Cardiac septum (tissue), 1 donor: ENCODE data around the gene PSMD8. TPM values are rescaled to one million over a fixed set of nuclear protein-coding genes. Genes with fewer than 3 reads are reported as not detected.
"Not testable (repeated sequence)": the region's sequence is repeated elsewhere in the genome, so short reads cannot be mapped to it uniquely, and the experiment has no call there.

ENCODE experiments used
- DNase-seq: peaks from one replicate; pipeline ENCODE4 v3.0.0-alpha.2; 2020; ENCODE audit warnings: low spot score
- intact Hi-C: fragments of 100-400 bp; cut with DNase I; formaldehyde crosslinking; loops from one replicate; pipeline ENCODE4 v1.14.0; 2022
- total RNA-seq: library from RNA; stranded (reverse); fragmentation: NEBNext Ultra II Directional; extraction: Animal tissue kit (Norgen Biotek cat#: 25700); gene quantifications from one replicate; pipeline ENCODE4 v1.2.1, GENCODE V29; 2021
- donor health status: DM: no; HTN: no; CAD: no.

PSMD8 gene
- total RNA-seq, 1 donor from 2014 or later = 283 TPM

- peak; percentile 82 for DNase-seq
Observed at GRCh38 chr19:38425810-38426466, 51.6 kb downstream of the PSMD8 start, which contains the start of gene RASGRP4. Gene RASGRP4, minus strand, starts transcription at chr19:38426219. Its CDS starts 128 bp downstream, at chr19:38426091.

DNA sequence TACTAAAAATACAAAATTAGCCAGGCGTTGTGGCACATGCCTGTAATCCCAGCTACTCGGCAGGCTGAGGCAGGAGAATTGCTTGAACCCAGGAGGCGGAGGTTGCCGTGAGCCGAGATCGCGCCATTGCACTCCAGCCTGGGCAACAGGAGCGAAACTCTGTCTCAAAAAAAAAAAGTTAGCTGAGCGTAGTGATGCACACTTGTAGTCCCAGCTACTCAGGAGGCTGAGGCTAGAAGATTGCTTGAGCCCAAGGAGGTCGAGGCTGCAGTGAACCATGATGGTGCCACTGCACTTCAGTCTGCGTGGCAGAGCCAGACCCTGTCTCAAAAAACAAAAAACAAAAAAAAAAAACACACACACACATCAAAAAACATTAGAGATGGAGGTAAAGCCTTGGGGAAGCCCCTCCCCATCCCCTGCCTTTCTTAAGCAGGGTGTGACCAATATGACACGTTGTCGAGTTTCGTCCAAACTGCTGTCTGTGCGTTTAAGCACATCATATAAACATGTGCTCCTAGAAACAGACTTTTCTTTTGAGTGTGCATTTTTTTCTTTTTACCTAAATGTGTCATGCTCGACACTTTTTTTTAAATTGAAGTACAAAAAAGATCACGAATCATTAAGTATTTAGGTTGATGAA, 52.8 kb downstream of the PSMD8 start:
- intact Hi-C loops = not testable (repeated sequence)

More at GRCh38 chr19:38425810-38426466, 51.6 kb downstream of the PSMD8 start, which contains the start of gene RASGRP4:
- intact Hi-C loops = no loop called here

DNA sequence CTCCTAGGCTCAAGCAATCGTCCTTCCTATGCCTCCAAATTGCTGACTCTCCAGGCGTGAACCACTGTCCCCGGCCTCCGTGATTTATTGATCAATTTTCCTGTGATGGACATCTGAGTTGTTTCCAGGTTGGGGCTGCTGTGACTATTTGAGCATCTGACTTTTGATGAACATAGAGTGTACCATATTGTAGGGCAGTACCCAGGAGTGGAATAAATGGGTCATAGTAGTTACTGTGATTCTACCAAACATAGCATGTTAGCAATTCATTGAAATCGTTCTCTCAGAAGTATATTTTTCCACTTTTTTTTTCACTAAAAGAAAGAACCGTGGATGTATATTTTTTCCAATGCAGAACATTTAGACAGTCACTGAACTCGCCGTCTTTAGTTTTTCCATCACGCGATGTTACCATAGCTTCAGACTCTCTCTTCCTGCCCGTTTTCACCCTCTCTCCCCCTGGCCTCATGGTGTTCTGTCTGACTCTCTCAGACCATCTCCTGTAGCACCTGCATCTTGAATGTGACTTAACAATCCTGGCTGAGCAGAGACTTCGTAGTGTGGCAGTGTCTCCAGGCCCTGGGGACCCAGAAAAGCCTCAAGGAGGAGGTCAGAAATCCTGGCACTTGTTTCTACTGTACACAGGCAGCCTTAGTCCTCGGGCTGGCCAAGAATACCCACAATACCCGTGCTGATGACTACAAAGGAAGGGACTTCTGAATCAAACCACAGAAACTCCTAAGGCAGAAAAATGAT, 54.9 kb downstream of the PSMD8 start:
- DNase-seq = no peak
- intact Hi-C loops = no loop called here

More for the DNA sequence above, 52.8 kb downstream of the PSMD8 start:
- DNase-seq = not testable (repeated sequence)

- intact Hi-C loops = no loop called here
- no peak for DNase-seq
Observed at GRCh38 chr19:38429811-38430156, 55.4 kb downstream of the PSMD8 start.

GRCh38 chr19:38430931-38431330, 56.6 kb downstream of the PSMD8 start:
- no peak for DNase-seq
- intact Hi-C loops = no loop called here

DNA sequence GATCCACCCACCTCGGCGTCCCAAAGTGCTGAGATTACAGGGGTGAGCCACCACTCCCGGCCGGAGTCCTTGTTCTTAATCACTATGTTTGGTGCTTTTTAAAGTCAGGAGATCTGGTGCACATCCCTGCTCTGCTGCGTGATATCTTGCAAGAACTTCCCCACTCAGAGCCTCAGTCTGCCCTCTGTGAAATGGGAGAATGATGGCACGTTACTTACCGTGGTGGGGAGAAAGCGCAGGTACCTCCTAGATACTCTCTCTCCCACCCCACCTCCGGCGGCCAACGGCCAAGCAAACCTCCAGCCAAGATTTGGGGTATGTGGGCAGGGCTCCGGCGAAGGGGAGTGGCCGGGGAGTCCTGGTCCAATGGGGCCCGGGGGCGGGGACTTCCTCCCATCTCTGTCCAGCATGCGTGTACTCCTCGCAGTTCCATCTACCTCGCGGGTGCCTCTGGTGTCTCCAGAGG, 58.9 kb downstream of the PSMD8 start, which contains the start of gene RYR1:
Gene RYR1 (plus strand): TSS at position 424 of the 466 bp plus-strand sequence. CDS start 139 bp downstream, outside the sequence.
- intact Hi-C loops = no loop called here
- DNase-seq = peak; percentile 91

Other genes starting within 250 kb of the PSMD8 start
- 0.51 TPM for gene DPF1, start 150.3 kb upstream of the PSMD8 start, total RNA-seq
- 23.9 TPM for gene PPP1R14A, start 118.2 kb upstream of the PSMD8 start, total RNA-seq
- gene SPINT2, start 110.0 kb upstream of the PSMD8 start, total RNA-seq = 17.3 TPM
- 2.0 TPM for gene C19orf33, start 70.3 kb upstream of the PSMD8 start, total RNA-seq
- 27.6 TPM for gene YIF1B, start 58.6 kb upstream of the PSMD8 start, total RNA-seq
- gene KCNK6, start 54.7 kb upstream of the PSMD8 start, total RNA-seq = 14.1 TPM
- 1.5 TPM for gene CATSPERG, start 38.7 kb upstream of the PSMD8 start, total RNA-seq
- gene GGN, start 13.5 kb downstream of the PSMD8 start, total RNA-seq = 0.40 TPM
- 2.2 TPM for gene SPRED3, start 14.1 kb downstream of the PSMD8 start, total RNA-seq
- 14.2 TPM for gene FAM98C, start 28.5 kb downstream of the PSMD8 start, total RNA-seq
- 1.5 TPM for gene RASGRP4, start 51.6 kb downstream of the PSMD8 start, total RNA-seq
- 1.3 TPM for gene RYR1, start 59.1 kb downstream of the PSMD8 start, total RNA-seq
- gene MAP4K1, start 243.4 kb downstream of the PSMD8 start, total RNA-seq = 1.5 TPM
- gene EIF3K, start 244.6 kb downstream of the PSMD8 start, total RNA-seq = 483 TPM